ENCODE data around the gene TGM6. TPM values are rescaled to one million over a fixed set of nuclear protein-coding genes. Genes with fewer than 3 reads are reported as not detected.

TGM6 gene
- polyA plus RNA-seq, 1 donor (not counting 4 experiments of a cell fraction or from before 2014, with no cell fraction given), result not detected

GRCh38 chr20:2361035-2361593 lies 19.6 kb upstream of the TGM6 start:
- Histone ChIP-seq H3K27ac (ENCODE audit: control insufficient read depth, insufficient read depth, low read length) (no peak overlapping the region), H3K36me3 (ENCODE audit: control insufficient read depth in 2 of 2, extremely low read depth in 1 of 2, insufficient read depth in 2 of 2, low read length in 2 of 2) (no peaks in the 10 kb centered on the region), H3K4me2 (ENCODE audit: control insufficient read depth, extremely low read depth, insufficient read depth, low read depth, low read length) (no peak overlapping the region), H3K4me3 (ENCODE audit: control insufficient read depth in 2 of 3, extremely low read depth in 1 of 3, insufficient read depth in 2 of 3, low read depth in 1 of 3, low read length in 3 of 3) (no peak overlapping the region), H3K9me1 (ENCODE audit: control insufficient read depth, extremely low read depth, insufficient read depth, low read length) (no peaks in the 10 kb centered on the region), H3K4me1 (ENCODE audit: control insufficient read depth, extremely low read depth, insufficient read depth, low read length) (peaks cover 17% of the 10 kb centered on the region), H2AFZ (ENCODE audit: control insufficient read depth, low read length) (no peak overlapping the region), H3K27me3 (ENCODE audit: control insufficient read depth, extremely low read depth, insufficient read depth, low read length) (no peaks in the 10 kb centered on the region), H3K9me3 (ENCODE audit: control insufficient read depth, low read depth, low read length) (no peaks in the 10 kb centered on the region), H3K79me2 (ENCODE audit: control insufficient read depth, insufficient read depth, low read length) (no peaks in the 10 kb centered on the region), H4K20me1 (ENCODE audit: control insufficient read depth, extremely low read depth, insufficient read depth, low read length) (no peaks in the 10 kb centered on the region), H3K9ac (ENCODE audit: control insufficient read depth, extremely low read depth, insufficient read depth, low read length) (no peak overlapping the region)
- dilution Hi-C loops (cut with MboI; ENCODE audit: extremely low pct_ligation_motif_present, low sequenced_read_pairs), result no loop called here
- no peak for FAIRE-seq
- TF ChIP-seq CTCF (optimal IDR thresholded peaks at IDR 0.05 in 1 of 3, IDR thresholded peaks at IDR 0.05 in 1 of 3, conservative IDR thresholded peaks at IDR 0.05 in 1 of 3; ENCODE audit: extremely low read depth in 1 of 3, insufficient read depth in 2 of 3, low read length in 3 of 3) (no peak), EZH2 (IDR thresholded peaks at IDR 0.05; ENCODE audit: low read length) (no peak)
- DNase-seq (ENCODE audit: low read depth, low spot score), result no peak

GRCh38 chr20:2363187-2363586 lies 17.5 kb upstream of the TGM6 start:
- no peak overlapping the region for H3K9ac ChIP-seq (ENCODE audit: control insufficient read depth, extremely low read depth, insufficient read depth, low read length)
- FAIRE-seq, result no peak
- dilution Hi-C loops (cut with MboI; ENCODE audit: extremely low pct_ligation_motif_present, low sequenced_read_pairs), result no loop called here
- no peak overlapping the region for H3K4me3 ChIP-seq (ENCODE audit: control insufficient read depth in 2 of 3, extremely low read depth in 1 of 3, insufficient read depth in 2 of 3, low read depth in 1 of 3, low read length in 3 of 3)
- no peak overlapping the region for H2AFZ ChIP-seq (ENCODE audit: control insufficient read depth, low read length)
- H3K9me3 ChIP-seq (ENCODE audit: control insufficient read depth, low read depth, low read length), result no peaks in the 10 kb centered on the region
- peaks cover 6% of the 10 kb centered on the region for H3K4me1 ChIP-seq (ENCODE audit: control insufficient read depth, extremely low read depth, insufficient read depth, low read length)
- H3K79me2 ChIP-seq (ENCODE audit: control insufficient read depth, insufficient read depth, low read length), result no peaks in the 10 kb centered on the region
- H3K36me3 ChIP-seq (ENCODE audit: control insufficient read depth in 2 of 2, extremely low read depth in 1 of 2, insufficient read depth in 2 of 2, low read length in 2 of 2), result no peaks in the 10 kb centered on the region
- H4K20me1 ChIP-seq (ENCODE audit: control insufficient read depth, extremely low read depth, insufficient read depth, low read length), result no peaks in the 10 kb centered on the region
- H3K4me2 ChIP-seq (ENCODE audit: control insufficient read depth, extremely low read depth, insufficient read depth, low read depth, low read length), result no peak overlapping the region
- DNase-seq (ENCODE audit: low read depth, low spot score), result no peak
- no peaks in the 10 kb centered on the region for H3K27me3 ChIP-seq (ENCODE audit: control insufficient read depth, extremely low read depth, insufficient read depth, low read length)
- H3K9me1 ChIP-seq (ENCODE audit: control insufficient read depth, extremely low read depth, insufficient read depth, low read length), result no peaks in the 10 kb centered on the region
- TF ChIP-seq EZH2 (IDR thresholded peaks at IDR 0.05; ENCODE audit: low read length), result no peak
- TF ChIP-seq CTCF (optimal IDR thresholded peaks at IDR 0.05 in 1 of 3, IDR thresholded peaks at IDR 0.05 in 1 of 3, conservative IDR thresholded peaks at IDR 0.05 in 1 of 3; ENCODE audit: extremely low read depth in 1 of 3, insufficient read depth in 2 of 3, low read length in 3 of 3), result no peak
- no peak overlapping the region for H3K27ac ChIP-seq (ENCODE audit: control insufficient read depth, insufficient read depth, low read length)

All from keratinocyte (primary cell).